Measurements from ENCODE around the gene DRG1. TPM values are rescaled to one million over a fixed set of nuclear protein-coding genes. Genes with fewer than 3 reads are reported as not detected.

The DRG1 gene
- total RNA-seq: 46.5 TPM
- 93.3 TPM for polyA plus RNA-seq (ENCODE audit: insufficient read depth, low read depth, low replicate concordance)
- long read RNA-seq, donor 1, transcript DRG1-201 (9 exons, 1,746 nt): major isoform, 16 of 29 reads
- long read RNA-seq, donor 1, partial matches to known transcripts: 12 of 29 reads
- long read RNA-seq, donor 1, other reads (novel, unspliced or antisense): 0 of 29 reads
- long read RNA-seq, donor 2, transcript DRG1-201 (9 exons, 1,746 nt): major isoform, 24 of 24 reads
- long read RNA-seq, donor 2, partial matches to known transcripts: 0 of 24 reads
- long read RNA-seq, donor 2, other reads (novel, unspliced or antisense): 0 of 24 reads
- long read RNA-seq, donor 3, transcript DRG1-201 (9 exons, 1,746 nt): major isoform, 29 of 30 reads
- long read RNA-seq, donor 3, partial matches to known transcripts: 0 of 30 reads
- long read RNA-seq, donor 3, other reads (novel, unspliced or antisense): 0 of 30 reads
- long read RNA-seq, donor 4, transcript DRG1-201 (9 exons, 1,746 nt): major isoform, 14 of 22 reads
- long read RNA-seq, donor 4, partial matches to known transcripts: 8 of 22 reads
- long read RNA-seq, donor 4, other reads (novel, unspliced or antisense): 0 of 22 reads
- long read RNA-seq, donor 5: 0 reads
- long read RNA-seq, donor 6, transcript DRG1-204 (3 exons, 677 nt): minor isoform, 6 of 71 reads
- long read RNA-seq, donor 6, transcript DRG1-201 (9 exons, 1,746 nt): major isoform, 44 of 71 reads
- long read RNA-seq, donor 6, partial matches to known transcripts: 21 of 71 reads
- long read RNA-seq, donor 6, other reads (novel, unspliced or antisense): 0 of 71 reads
- long read RNA-seq, donor 7, transcript DRG1-201 (9 exons, 1,746 nt): major isoform, 26 of 46 reads
- long read RNA-seq, donor 7, partial matches to known transcripts: 7 of 46 reads
- long read RNA-seq, donor 7, other reads (novel, unspliced or antisense): 13 of 46 reads
- long read RNA-seq, donor 8, transcript DRG1-201 (9 exons, 1,746 nt): major isoform, 15 of 16 reads
- long read RNA-seq, donor 8, partial matches to known transcripts: 0 of 16 reads
- long read RNA-seq, donor 8, other reads (novel, unspliced or antisense): 0 of 16 reads
- long read RNA-seq, donor 9, transcript DRG1-201 (9 exons, 1,746 nt): major isoform, 13 of 14 reads
- long read RNA-seq, donor 9, partial matches to known transcripts: 0 of 14 reads
- long read RNA-seq, donor 9, other reads (novel, unspliced or antisense): 0 of 14 reads
- long read RNA-seq, donor 10, transcript DRG1-201 (9 exons, 1,746 nt): major isoform, 14 of 28 reads
- long read RNA-seq, donor 10, transcript DRG1-204 (3 exons, 677 nt): minor isoform, 5 of 28 reads
- long read RNA-seq, donor 10, partial matches to known transcripts: 9 of 28 reads
- long read RNA-seq, donor 10, other reads (novel, unspliced or antisense): 0 of 28 reads

- peak within 1 kb of the TSS; percentile 76 to 84 for H3K27ac ChIP-seq (ENCODE audit: low read depth in 2 of 2, low read length in 2 of 2)
- H3K27me3 ChIP-seq (ENCODE audit: control insufficient read depth, insufficient read depth, low read length): no peaks in the 10 kb centered on the region
- peak within 1 kb of the TSS; percentile 89 to 100 (median 90) for H3K4me3 ChIP-seq (ENCODE audit: low read length in 3 of 3)
- peak within 1 kb of the TSS; percentile 63 to 99 (median 88) for H3K9ac ChIP-seq (ENCODE audit: low read length in 3 of 3)
- TF ChIP-seq, protein P1, sequence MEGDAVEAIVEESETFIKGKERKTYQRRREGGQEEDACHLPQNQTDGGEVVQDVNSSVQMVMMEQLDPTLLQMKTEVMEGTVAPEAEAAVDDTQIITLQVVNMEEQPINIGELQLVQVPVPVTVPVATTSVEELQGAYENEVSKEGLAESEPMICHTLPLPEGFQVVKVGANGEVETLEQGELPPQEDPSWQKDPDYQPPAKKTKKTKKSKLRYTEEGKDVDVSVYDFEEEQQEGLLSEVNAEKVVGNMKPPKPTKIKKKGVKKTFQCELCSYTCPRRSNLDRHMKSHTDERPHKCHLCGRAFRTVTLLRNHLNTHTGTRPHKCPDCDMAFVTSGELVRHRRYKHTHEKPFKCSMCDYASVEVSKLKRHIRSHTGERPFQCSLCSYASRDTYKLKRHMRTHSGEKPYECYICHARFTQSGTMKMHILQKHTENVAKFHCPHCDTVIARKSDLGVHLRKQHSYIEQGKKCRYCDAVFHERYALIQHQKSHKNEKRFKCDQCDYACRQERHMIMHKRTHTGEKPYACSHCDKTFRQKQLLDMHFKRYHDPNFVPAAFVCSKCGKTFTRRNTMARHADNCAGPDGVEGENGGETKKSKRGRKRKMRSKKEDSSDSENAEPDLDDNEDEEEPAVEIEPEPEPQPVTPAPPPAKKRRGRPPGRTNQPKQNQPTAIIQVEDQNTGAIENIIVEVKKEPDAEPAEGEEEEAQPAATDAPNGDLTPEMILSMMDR (IDR thresholded peaks at IDR 0.05; ENCODE audit: borderline replicate concordance, extremely low read depth, insufficient read depth): no peak
- FAIRE-seq: peak; percentile 57
- H3K4me1 ChIP-seq (ENCODE audit: control insufficient read depth in 2 of 3, insufficient read depth in 2 of 3, low read depth in 1 of 3, low read length in 3 of 3): peaks cover 0 to 6% (median 5%) of the 10 kb centered on the region in 3 donors
- intact Hi-C loops (cut with DNase I): no loop called here
- no peaks in the 10 kb centered on the region for H3K9me3 ChIP-seq (ENCODE audit: control insufficient read depth in 2 of 3, insufficient read depth in 1 of 3, low read length in 3 of 3)
- peaks cover 0 to 14% (median 5%) of the 10 kb centered on the region in 3 donors for H3K36me3 ChIP-seq (ENCODE audit: control insufficient read depth in 2 of 3, insufficient read depth in 3 of 3, low read length in 3 of 3)
- peak; percentile 98 to 99 (median 98) for DNase-seq
Observed at GRCh38 chr22:31399211-31400022, at the start of gene DRG1. Gene DRG1 (plus strand): TSS chr22:31399604. CDS start chr22:31399684, 80 bp downstream.

DNA sequence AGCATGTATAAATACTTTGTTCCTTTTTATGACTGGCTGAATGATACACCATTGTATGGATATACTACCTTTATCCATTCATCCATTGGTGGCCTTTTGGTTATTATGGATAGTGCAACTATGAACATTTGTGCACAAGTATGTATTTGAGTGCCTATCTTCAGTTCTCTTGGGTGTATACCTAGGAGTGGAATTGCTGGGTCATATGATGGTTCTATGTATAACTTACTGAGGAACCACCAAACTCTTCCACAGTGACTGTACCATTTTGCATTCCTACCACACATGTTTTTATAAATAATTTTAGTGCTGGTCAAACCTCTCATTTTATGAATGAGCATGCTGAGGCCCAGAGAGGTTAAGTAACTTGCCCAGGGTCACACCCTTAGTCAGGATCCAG lies 49.4 kb upstream of the DRG1 start:
- intact Hi-C loops (cut with DNase I): no loop called here
- Histone ChIP-seq H3K27ac (ENCODE audit: low read depth in 2 of 2, low read length in 2 of 2) (no peak overlapping the region), H3K27me3 (ENCODE audit: control insufficient read depth, insufficient read depth, low read length) (no peaks in the 10 kb centered on the region), H3K9me3 (ENCODE audit: control insufficient read depth in 2 of 3, insufficient read depth in 1 of 3, low read length in 3 of 3) (no peaks in the 10 kb centered on the region), H3K4me3 (ENCODE audit: low read length in 3 of 3) (no peak overlapping the region), H3K4me1 (ENCODE audit: control insufficient read depth in 2 of 3, insufficient read depth in 2 of 3, low read depth in 1 of 3, low read length in 3 of 3) (peaks cover 0 to 10% (median 4%) of the 10 kb centered on the region in 3 donors), H3K9ac (ENCODE audit: low read length in 3 of 3) (no peak overlapping the region), H3K36me3 (ENCODE audit: control insufficient read depth in 2 of 3, insufficient read depth in 3 of 3, low read length in 3 of 3) (no peaks in the 10 kb centered on the region)
- FAIRE-seq: no peak
- DNase-seq: no peak
- TF ChIP-seq, protein P1 (IDR thresholded peaks at IDR 0.05; ENCODE audit: borderline replicate concordance, extremely low read depth, insufficient read depth): no peak

- no peak overlapping the region for H3K4me3 ChIP-seq (ENCODE audit: low read length in 3 of 3)
- TF ChIP-seq, protein P1 (IDR thresholded peaks at IDR 0.05; ENCODE audit: borderline replicate concordance, extremely low read depth, insufficient read depth): no peak
- FAIRE-seq (peak; percentile 29), DNase-seq (peak; percentile 38 to 84 (median 51))
- H3K4me1 ChIP-seq (ENCODE audit: control insufficient read depth in 2 of 3, insufficient read depth in 2 of 3, low read depth in 1 of 3, low read length in 3 of 3): peaks cover 0 to 6% (median 4%) of the 10 kb centered on the region in 3 donors
- no peaks in the 10 kb centered on the region for H3K36me3 ChIP-seq (ENCODE audit: control insufficient read depth in 2 of 3, insufficient read depth in 3 of 3, low read length in 3 of 3)
- no peak overlapping the region for H3K9ac ChIP-seq (ENCODE audit: low read length in 3 of 3)
- intact Hi-C loops (cut with DNase I): no loop called here
- H3K9me3 ChIP-seq (ENCODE audit: control insufficient read depth in 2 of 3, insufficient read depth in 1 of 3, low read length in 3 of 3): no peaks in the 10 kb centered on the region
- no peak overlapping the region for H3K27ac ChIP-seq (ENCODE audit: low read depth in 2 of 2, low read length in 2 of 2)
- no peaks in the 10 kb centered on the region for H3K27me3 ChIP-seq (ENCODE audit: control insufficient read depth, insufficient read depth, low read length)
Observed at GRCh38 chr22:31350410-31350863, 49.0 kb upstream of the DRG1 start.

All from kidney (tissue), 22 donors.